HG03521 (cell line): Measurements from ENCODE around the gene HPCAL1.

Source experiments
- ATAC-seq: cut with Tn5 transposase; IDR thresholded peaks from one replicate; pipeline ENCODE4 v1.9.1; 2021; ENCODE audit warnings: mild to moderate bottlenecking, moderate library complexity; ENCODE audit not compliant: unreplicated experiment

HPCAL1 gene

DNA sequence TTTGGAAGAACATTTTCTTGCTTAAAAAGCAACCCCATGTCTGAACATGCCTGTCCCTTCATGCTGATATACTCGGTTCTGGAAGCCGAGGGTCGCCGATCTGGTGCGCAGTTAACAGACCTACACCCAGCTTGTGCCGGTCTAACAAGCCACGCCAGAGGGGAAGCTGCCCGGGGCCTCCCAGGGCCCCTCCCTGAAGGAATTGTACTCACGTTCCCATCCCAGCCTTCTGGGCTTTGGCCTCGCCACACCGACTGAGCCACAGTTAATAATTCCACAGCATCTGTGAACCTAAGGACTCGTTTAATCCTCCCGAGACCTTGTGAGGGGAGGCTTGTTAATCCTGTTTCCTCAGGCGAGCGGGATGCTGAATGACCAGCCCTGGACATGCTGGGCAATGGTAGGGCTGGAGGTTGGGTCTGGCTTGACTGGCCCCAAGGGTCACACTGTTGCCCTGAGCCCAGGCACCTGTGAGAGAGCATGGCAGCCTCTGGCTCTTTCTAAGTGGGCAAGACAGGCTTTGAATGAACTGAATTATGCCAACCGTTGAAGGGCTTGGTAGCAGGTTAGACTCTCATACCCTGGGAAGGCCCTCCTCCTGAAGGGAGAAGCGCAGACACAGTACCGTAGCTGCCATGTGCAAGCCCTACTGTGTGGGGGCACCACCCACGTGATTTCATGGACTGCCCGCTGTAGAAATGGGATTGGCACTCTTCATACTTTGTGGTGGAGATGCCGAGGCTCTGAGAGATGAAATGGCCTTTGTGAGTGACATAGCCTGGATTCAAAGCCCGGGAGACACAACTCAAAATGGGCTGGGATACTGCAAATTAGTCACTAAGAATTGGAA lies 173.3 kb downstream of the HPCAL1 start:
- no peak for ATAC-seq

DNA sequence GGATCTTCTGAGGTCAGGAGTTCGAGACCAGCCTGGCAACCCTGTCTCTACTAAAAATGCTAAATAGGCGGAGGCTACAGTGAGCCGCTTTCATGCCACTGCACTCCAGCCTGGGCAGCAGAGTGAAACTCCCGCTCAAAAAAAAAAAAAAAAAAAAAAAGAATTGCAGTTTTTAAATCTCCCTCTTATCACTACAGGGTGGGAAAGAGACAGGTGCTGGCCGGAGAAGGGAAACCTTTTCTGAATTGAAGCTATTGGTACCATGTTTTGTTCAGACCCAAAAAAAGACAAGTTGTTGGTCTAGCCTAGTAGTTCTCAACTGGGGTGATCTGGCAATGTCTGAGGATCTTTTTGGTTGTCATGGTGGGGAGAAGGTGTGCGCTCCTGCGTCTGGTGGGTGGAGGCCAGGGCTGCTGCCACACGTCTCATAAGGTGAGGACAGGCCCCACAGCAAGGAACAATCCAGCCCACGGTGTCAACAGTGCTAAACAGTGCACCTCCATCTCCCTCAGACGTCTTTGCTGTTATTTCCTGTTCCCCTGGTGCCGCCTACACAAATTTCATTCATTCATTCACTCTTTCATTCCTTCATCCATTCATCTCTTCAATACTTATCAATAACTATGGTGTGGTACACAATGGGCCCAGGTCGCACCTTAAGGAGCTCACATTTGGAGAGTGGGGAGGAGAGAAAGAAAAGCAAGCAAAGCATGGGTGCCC lies 174.2 kb downstream of the HPCAL1 start:
- no peak for ATAC-seq
